SK-N-SH treated with all-trans-retinoic acid at 6 μM for 48 hours (cell line): ENCODE data around the gene B3GALT5.

Experiments used
- ARNTL ChIP-seq: fragments of 450-650 bp; formaldehyde crosslinking; IDR thresholded peaks from 2 replicates; pipeline ENCODE4 v1.5.0; 2020; ENCODE audit warnings: low read depth, mild to moderate bottlenecking, moderate library complexity, borderline replicate concordance
- CSDC2 ChIP-seq: fragments of 250-450 bp; sonication (Bioruptor Pico); IDR thresholded peaks from 2 replicates; pipeline ENCODE4 v1.5.0; 2020; ENCODE audit warnings: mild to moderate bottlenecking, moderate library complexity
- ESRRG ChIP-seq: fragments of 250-450 bp; sonication (Bioruptor Pico); IDR thresholded peaks from 2 replicates; pipeline ENCODE4 v1.6.1; 2021; ENCODE audit warnings: mild to moderate bottlenecking
- GLIS3 ChIP-seq: fragments of 250-450 bp; sonication (Bioruptor Pico); IDR thresholded peaks from 2 replicates; pipeline ENCODE4 v1.5.0; 2020; ENCODE audit warnings: mild to moderate bottlenecking, moderate library complexity
- PATZ1 ChIP-seq: fragments of 250-450 bp; sonication (Bioruptor Pico); IDR thresholded peaks from 2 replicates; pipeline ENCODE4 v1.8.0; 2020; ENCODE audit warnings: mild to moderate bottlenecking, moderate library complexity, borderline replicate concordance
- POU6F1 ChIP-seq: fragments of 250-450 bp; sonication (Bioruptor Pico); IDR thresholded peaks from 2 replicates; pipeline ENCODE4 v1.8.0; 2021; ENCODE audit warnings: low read depth, mild to moderate bottlenecking, moderate library complexity, borderline replicate concordance
- TCF4 ChIP-seq: fragments of 250-450 bp; sonication (Bioruptor Pico); IDR thresholded peaks from 2 replicates; pipeline ENCODE4 v1.8.0; 2021; ENCODE audit warnings: mild to moderate bottlenecking, moderate library complexity, borderline replicate concordance
- ZNF565 ChIP-seq: fragments of 450-650 bp; formaldehyde crosslinking; conservative IDR thresholded peaks from 2 replicates; pipeline ENCODE4 v1.5.0; 2020; ENCODE audit warnings: low read depth, mild to moderate bottlenecking, moderate library complexity
- ZNF8 ChIP-seq: fragments of 450-650 bp; formaldehyde crosslinking; IDR thresholded peaks from 2 replicates; pipeline ENCODE4 v1.5.0; 2020; ENCODE audit warnings: mild to moderate bottlenecking, moderate library complexity

GRCh38 chr21:39656209-39656608 is 43.5 kb downstream of the B3GALT5 start:
- TF ChIP-seq ESRRG, result no peak
- TF ChIP-seq ARNTL, result no peak
- TF ChIP-seq CSDC2, result no peak
- TF ChIP-seq TCF4, result no peak
- TF ChIP-seq PATZ1 (CRISPR knock-in tag), result no peak
- no peak for TF ChIP-seq ZNF8 (CRISPR knock-in tag)
- no peak for TF ChIP-seq ZNF565 (CRISPR knock-in tag)
- TF ChIP-seq POU6F1 (CRISPR knock-in tag), result no peak
- no peak for TF ChIP-seq GLIS3 (CRISPR knock-in tag)
